HG02610 (cell line): ENCODE data around the gene ERBIN.
"Not testable (repeated sequence)": the region's sequence is repeated elsewhere in the genome, so short reads cannot be mapped to it uniquely, and the experiment has no call there.

ENCODE experiments used
- ATAC-seq: cut with Tn5 transposase; IDR thresholded peaks from one replicate; pipeline ENCODE4 v1.9.1; 2021; ENCODE audit warnings: mild to moderate bottlenecking, moderate library complexity; ENCODE audit not compliant: unreplicated experiment

The ERBIN gene, protein sequence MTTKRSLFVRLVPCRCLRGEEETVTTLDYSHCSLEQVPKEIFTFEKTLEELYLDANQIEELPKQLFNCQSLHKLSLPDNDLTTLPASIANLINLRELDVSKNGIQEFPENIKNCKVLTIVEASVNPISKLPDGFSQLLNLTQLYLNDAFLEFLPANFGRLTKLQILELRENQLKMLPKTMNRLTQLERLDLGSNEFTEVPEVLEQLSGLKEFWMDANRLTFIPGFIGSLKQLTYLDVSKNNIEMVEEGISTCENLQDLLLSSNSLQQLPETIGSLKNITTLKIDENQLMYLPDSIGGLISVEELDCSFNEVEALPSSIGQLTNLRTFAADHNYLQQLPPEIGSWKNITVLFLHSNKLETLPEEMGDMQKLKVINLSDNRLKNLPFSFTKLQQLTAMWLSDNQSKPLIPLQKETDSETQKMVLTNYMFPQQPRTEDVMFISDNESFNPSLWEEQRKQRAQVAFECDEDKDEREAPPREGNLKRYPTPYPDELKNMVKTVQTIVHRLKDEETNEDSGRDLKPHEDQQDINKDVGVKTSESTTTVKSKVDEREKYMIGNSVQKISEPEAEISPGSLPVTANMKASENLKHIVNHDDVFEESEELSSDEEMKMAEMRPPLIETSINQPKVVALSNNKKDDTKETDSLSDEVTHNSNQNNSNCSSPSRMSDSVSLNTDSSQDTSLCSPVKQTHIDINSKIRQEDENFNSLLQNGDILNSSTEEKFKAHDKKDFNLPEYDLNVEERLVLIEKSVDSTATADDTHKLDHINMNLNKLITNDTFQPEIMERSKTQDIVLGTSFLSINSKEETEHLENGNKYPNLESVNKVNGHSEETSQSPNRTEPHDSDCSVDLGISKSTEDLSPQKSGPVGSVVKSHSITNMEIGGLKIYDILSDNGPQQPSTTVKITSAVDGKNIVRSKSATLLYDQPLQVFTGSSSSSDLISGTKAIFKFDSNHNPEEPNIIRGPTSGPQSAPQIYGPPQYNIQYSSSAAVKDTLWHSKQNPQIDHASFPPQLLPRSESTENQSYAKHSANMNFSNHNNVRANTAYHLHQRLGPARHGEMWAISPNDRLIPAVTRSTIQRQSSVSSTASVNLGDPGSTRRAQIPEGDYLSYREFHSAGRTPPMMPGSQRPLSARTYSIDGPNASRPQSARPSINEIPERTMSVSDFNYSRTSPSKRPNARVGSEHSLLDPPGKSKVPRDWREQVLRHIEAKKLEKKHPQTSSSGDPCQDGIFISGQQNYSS (N-terminal part only)

GRCh38 chr5:65926276-65926783 is at the start of gene ERBIN:
Gene ERBIN, plus strand, starts transcription at chr5:65926575. Its CDS starts 66,144 bp downstream, at chr5:65992719.
- peak; percentile 25 for ATAC-seq

DNA sequence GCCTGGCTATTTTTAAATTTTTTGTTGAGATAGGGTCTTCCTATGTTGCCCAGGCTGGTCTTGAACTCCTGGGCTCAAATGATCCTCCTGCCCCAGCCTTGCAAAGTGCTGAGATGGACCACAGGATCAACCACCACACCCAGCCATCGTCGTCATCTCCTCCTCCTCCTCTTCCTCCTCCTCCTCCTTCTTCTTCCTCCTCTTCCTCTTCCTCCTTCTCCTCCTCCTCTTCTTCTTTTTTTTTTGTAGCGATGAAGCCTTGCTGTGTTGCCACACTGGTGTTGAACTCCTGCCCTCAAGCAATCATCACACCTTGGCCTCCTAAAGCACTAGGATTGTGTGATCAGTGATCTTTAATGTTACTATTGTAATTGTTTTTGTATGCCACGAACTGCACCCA is 49.4 kb upstream of the ERBIN start:
- ATAC-seq: no peak

- not testable (repeated sequence) for ATAC-seq
These were observed 46.6 kb upstream of the ERBIN start for GRCh38 chr5:65879668-65880256.

DNA sequence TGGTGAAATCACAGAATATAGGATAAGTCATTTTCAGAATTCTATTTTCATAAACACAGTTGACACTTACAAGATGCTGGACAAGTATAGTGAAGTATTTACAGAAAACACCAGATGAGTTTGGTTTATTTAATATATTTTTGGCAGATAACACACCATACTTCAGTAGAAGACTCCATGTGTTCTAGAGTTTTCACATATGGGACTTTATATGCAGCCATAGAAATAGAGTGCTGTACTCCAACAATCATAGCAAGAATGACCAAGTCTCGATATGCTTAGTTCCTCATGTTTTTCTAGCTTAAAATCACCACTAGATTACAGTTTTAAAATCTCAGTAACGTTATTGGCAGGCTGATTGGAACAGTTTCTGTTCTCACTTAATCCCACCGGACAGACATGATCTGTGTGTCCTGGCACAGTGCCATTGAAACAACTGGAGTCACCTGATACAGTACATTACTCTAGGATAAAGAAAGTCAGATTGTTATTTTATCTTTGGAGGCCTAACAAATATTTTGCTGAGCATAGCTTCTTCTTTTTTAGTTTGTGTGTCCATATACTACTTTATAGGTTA is 45.8 kb upstream of the ERBIN start:
- ATAC-seq: no peak

- ATAC-seq: no peak
These were observed 44.1 kb upstream of the ERBIN start for GRCh38 chr5:65882278-65882677.

GRCh38 chr5:65883461-65883860 is 42.9 kb upstream of the ERBIN start:
- ATAC-seq: no peak

DNA sequence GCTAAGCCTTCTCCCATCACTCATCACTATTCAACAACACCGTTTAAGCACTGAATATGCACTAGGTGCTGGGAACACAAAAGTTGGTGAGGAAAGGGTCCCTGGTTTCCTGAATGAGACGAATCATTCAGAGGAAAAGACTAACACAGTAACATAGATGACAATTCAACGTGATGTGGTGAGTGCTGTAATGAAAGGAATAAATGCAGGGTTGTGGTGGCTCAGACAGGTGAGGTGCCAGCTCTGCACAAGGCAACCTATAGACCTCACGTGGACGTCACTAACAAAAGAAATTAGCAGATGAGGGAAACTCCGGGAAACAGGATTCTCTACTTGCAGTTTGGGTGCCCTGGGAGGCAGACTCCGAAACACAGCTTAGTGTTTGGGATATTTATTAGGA is 40.0 kb upstream of the ERBIN start:
- no peak for ATAC-seq

GRCh38 chr5:65892024-65892423 is 34.4 kb upstream of the ERBIN start:
- ATAC-seq: not testable (repeated sequence)

DNA sequence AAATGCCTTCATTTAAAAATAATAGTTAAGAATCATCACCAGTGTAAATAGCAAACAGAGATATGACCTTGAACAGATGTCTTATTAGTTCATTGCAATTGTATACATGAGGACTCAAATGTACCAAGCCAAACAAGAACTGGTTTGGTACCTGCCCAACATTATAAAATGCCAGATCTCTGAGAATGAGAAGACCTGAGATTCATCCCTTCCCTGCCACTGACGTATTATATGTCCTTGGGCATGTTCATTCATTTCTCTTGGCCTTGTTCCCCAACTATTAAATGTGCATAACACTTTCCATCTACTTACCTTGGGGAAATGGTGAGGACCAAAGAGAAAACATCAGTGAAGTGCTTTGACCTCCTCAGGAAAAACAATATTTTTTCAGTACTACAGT is 33.6 kb upstream of the ERBIN start:
- no peak for ATAC-seq

GRCh38 chr5:65893749-65894430 is 32.5 kb upstream of the ERBIN start:
- no peak for ATAC-seq

DNA sequence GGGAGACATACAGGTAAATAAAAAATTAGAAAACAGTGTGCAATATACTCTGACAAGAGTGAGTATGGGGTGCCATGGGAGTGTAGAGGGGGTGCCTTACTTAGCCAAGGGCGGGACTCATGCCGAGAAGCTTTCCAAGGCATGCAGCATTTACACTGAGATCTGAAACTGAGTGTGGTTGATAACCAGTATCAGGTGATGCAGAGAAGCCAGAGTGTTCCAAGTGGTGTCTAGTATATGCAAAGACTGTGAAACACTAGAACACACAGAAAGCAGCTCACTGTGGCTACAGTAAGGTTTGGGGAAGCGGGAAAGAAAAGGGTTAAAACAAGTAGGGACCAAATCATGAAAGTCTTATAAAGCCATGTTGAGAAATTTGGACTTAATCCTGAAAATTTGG is 30.5 kb upstream of the ERBIN start:
- no peak for ATAC-seq

GRCh38 chr5:65900746-65901145 is 25.6 kb upstream of the ERBIN start:
- ATAC-seq: no peak

DNA sequence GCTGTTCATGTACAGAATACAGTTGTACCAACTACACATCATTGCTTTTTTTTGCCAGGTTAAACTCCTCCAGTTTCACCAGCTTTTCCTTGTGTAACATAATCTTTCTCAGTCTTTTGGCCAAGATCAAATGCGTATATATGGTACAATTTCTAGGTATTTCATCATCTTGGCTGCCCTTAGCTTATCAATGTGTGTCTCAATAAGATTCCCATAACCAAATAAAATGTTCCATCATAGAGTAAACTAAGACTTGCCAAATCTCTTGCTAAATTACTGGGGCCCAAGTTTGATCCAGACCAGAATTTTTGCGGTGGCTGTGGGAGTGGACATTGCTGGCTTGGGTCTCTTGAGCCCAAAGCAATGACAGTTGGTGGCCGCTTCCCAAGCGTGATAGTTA is 24.3 kb upstream of the ERBIN start:
- no peak for ATAC-seq

DNA sequence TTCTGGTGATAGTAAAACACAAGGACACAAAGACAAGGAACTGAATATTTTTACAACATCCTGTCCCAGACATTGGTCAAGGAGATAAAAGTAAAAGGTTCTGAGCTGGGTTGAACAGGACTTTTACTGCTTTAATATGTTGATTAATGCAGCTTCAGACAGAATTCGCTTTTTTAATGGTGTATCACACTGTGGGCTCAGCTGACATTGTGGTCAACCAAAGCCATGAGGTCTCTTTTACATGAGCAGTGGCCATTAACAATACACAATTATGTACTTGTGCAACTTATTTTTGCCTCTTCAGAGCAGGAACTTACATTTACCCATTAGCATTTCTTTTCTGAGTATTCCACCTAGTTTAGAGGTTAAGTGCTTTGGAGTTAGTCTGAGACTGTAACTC is 22.8 kb upstream of the ERBIN start:
- ATAC-seq: no peak

DNA sequence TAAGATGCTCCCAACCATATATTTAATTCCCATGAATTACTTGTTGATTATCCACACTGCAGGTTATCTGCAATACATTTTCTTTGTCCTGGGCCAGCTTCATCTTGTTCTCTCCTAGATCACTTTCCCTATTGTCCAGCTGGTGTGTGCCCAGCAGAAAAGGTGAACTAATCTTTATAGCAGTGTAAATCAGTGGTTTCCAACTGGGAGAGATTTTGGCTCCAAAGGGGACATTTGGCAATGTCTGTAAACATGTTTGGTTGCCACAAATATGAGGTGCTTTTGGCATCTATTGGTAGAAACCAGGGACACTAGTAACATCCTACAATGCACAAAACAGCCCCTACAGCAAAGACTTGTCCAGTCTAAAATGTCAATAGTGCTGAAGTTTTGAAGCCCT is 20.1 kb upstream of the ERBIN start:
- ATAC-seq: no peak

- ATAC-seq: no peak
These were observed 19.2 kb upstream of the ERBIN start for GRCh38 chr5:65907135-65907534.

GRCh38 chr5:65910711-65911110 is 15.7 kb upstream of the ERBIN start:
- ATAC-seq: no peak

DNA sequence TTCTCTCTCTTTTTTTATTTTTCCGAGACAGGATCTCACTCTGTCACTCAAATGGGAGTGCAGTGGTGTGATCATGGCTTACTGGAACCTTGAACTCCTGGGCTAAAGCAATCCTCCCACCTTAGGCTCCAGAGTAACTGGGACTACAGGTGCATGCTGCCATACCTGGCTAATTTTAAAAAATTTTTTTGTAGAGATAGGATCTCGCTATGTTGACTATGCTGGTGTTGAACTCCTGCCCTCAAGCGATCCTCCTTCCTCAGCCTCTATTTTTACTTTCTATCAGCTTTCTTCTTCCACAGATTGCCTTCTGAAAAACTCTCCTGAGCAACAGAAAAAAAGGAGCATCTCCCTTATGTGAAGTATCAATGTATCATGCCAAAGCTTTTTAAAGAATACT is 14.1 kb upstream of the ERBIN start:
- ATAC-seq: no peak

DNA sequence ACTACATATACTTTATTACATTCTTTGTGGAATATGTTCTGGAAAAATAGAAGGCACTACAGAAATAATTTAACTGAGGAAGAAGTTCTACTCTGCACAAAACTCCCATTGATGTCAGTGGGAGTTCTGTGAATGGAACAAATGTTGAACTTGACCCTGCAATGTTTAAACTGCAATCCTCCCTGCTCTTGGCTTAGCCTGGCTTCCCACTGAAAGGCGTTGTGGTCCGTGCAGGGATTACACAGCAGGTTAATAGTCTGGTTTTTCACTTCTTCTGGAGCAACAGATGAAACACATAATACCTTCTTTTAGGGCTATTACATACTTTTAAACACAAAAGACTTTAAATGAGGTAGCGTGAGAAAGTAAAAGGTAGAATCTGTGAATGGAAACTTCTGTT is 12.9 kb upstream of the ERBIN start:
- ATAC-seq: no peak
